Activated CD4-positive, alpha-beta memory T cell treated with anti-CD3 and anti-CD28 coated beads, Interleukin-2, amount 10 ng/mL, durations not matched to agents 7 days and 5 days (primary cell): Measurements from ENCODE around the gene ZNF592. TPM values are rescaled to one million over a fixed set of nuclear protein-coding genes. Genes with fewer than 3 reads are reported as not detected.

Experiments used
- CTCF ChIA-PET: fragments of 350-600 bp; sonication (Branson Sonifier 250); formaldehyde crosslinking; loops from one replicate; lab custom pipeline; 2021; ENCODE audit warnings: antibody characterized with exemption, inconsistent platforms; lab: Charles Lee
- POLR2A ChIA-PET: fragments of 350-600 bp; sonication (Branson Sonifier 250); formaldehyde crosslinking; loops from one replicate; lab custom pipeline; 2021; ENCODE audit warnings: antibody characterized with exemption; lab: Charles Lee
- DNase-seq: peaks from one replicate; pipeline ENCODE4 v3.0.0-alpha.2; 2020
- H3K27ac Mint-ChIP-seq: one replicate; pipeline ENCODE4 v1.8.0; 2021; ENCODE audit warnings: mild to moderate bottlenecking, mixed read lengths
- H3K27me3 Mint-ChIP-seq: one replicate; pipeline ENCODE4 v1.8.0; 2021; ENCODE audit warnings: mixed read lengths
- H3K36me3 Mint-ChIP-seq: one replicate; pipeline ENCODE4 v1.8.0; 2021; ENCODE audit warnings: low read depth, mixed read lengths
- H3K4me1 Mint-ChIP-seq: one replicate; pipeline ENCODE4 v1.8.0; 2021; ENCODE audit warnings: mixed read lengths
- H3K4me3 Mint-ChIP-seq: one replicate; pipeline ENCODE4 v1.8.0; 2021; ENCODE audit warnings: mild to moderate bottlenecking, mixed read lengths
- H3K9me3 Mint-ChIP-seq: one replicate; pipeline ENCODE4 v1.8.0; 2021; ENCODE audit warnings: mixed read lengths
- total RNA-seq, 2 experiments: library from RNA; stranded (reverse); gene quantifications; one replicate each; pipeline ENCODE4 v1.2.3, GENCODE V29; 2021

Gene ZNF592
- total RNA-seq, 2 experiments from 2014 or later = 36.6 to 38.0 TPM

- Mint-ChIP-seq H3K4me1 (peaks cover 15% of the 10 kb centered on the region), H3K27me3 (peaks cover 4% of the 10 kb centered on the region), H3K27ac (no peak overlapping the region), H3K9me3 (no peaks in the 10 kb centered on the region), H3K36me3 (no peaks in the 10 kb centered on the region), H3K4me3 (no peak overlapping the region)
- DNase-seq = no peak
- POLR2A ChIA-PET = interaction anchor here (0.6 kb wide), 1 partner anchor 84 kb away, joined by 3 read pairs; no protein-coding TSS in a partner anchor
- CTCF ChIA-PET = no interaction called here
These were observed 69.2 kb downstream of the ZNF592 start for GRCh38 chr15:84817466-84818081.

GRCh38 chr15:84818261-84819131 is 70.1 kb downstream of the ZNF592 start:
- H3K27me3 Mint-ChIP-seq = peaks cover 4% of the 10 kb centered on the region
- H3K4me1 Mint-ChIP-seq = peaks cover 15% of the 10 kb centered on the region
- H3K36me3 Mint-ChIP-seq = no peaks in the 10 kb centered on the region
- CTCF ChIA-PET = interaction anchor here (0.6 kb wide), 1 partner anchor 9 kb away, joined by 3 read pairs; no protein-coding TSS in a partner anchor
- no peak overlapping the region for H3K27ac Mint-ChIP-seq
- POLR2A ChIA-PET = no interaction called here
- no peak overlapping the region for H3K4me3 Mint-ChIP-seq
- DNase-seq = no peak
- no peaks in the 10 kb centered on the region for H3K9me3 Mint-ChIP-seq

GRCh38 chr15:84819291-84819768 is 70.9 kb downstream of the ZNF592 start:
- no peak overlapping the region for H3K4me3 Mint-ChIP-seq
- H3K27me3 Mint-ChIP-seq = peaks cover 4% of the 10 kb centered on the region
- H3K9me3 Mint-ChIP-seq = no peaks in the 10 kb centered on the region
- H3K4me1 Mint-ChIP-seq = peaks cover 15% of the 10 kb centered on the region
- CTCF ChIA-PET = no interaction called here
- no peaks in the 10 kb centered on the region for H3K36me3 Mint-ChIP-seq
- H3K27ac Mint-ChIP-seq = no peak overlapping the region
- no peak for DNase-seq
- POLR2A ChIA-PET = no interaction called here

GRCh38 chr15:84819791-84820190 is 71.4 kb downstream of the ZNF592 start:
- Mint-ChIP-seq H3K4me3 (no peak overlapping the region), H3K9me3 (no peaks in the 10 kb centered on the region), H3K27me3 (peaks cover 4% of the 10 kb centered on the region), H3K4me1 (peaks cover 15% of the 10 kb centered on the region), H3K36me3 (no peaks in the 10 kb centered on the region), H3K27ac (no peak overlapping the region)
- ChIA-PET POLR2A (no interaction called here), CTCF (no interaction called here)
- DNase-seq = no peak

- no peak for DNase-seq
- no peak overlapping the region for H3K4me3 Mint-ChIP-seq
- no peaks in the 10 kb centered on the region for H3K9me3 Mint-ChIP-seq
- ChIA-PET POLR2A (no interaction called here), CTCF (no interaction called here)
- no peak overlapping the region for H3K27ac Mint-ChIP-seq
- peaks cover 2% of the 10 kb centered on the region for H3K27me3 Mint-ChIP-seq
- H3K36me3 Mint-ChIP-seq = no peaks in the 10 kb centered on the region
- H3K4me1 Mint-ChIP-seq = peaks cover 9% of the 10 kb centered on the region
These were observed 73.2 kb downstream of the ZNF592 start for GRCh38 chr15:84821501-84822021.

- DNase-seq = no peak
- Mint-ChIP-seq H3K9me3 (no peaks in the 10 kb centered on the region), H3K4me3 (no peak overlapping the region), H3K27ac (no peak overlapping the region), H3K27me3 (peaks cover 2% of the 10 kb centered on the region), H3K4me1 (peaks cover 7% of the 10 kb centered on the region), H3K36me3 (no peaks in the 10 kb centered on the region)
- CTCF ChIA-PET = interaction anchor here (0.6 kb wide), 1 partner anchor 259 kb away, joined by 3 read pairs; no protein-coding TSS in a partner anchor
- POLR2A ChIA-PET = no interaction called here
These were observed 74.4 kb downstream of the ZNF592 start for GRCh38 chr15:84822653-84823281.

GRCh38 chr15:84823282-84823878 is 75.0 kb downstream of the ZNF592 start:
- ChIA-PET POLR2A (no interaction called here), CTCF (interaction anchor here (0.6 kb wide), 1 partner anchor 260 kb away, joined by 3 read pairs; no protein-coding TSS in a partner anchor)
- H3K36me3 Mint-ChIP-seq = no peaks in the 10 kb centered on the region
- no peaks in the 10 kb centered on the region for H3K9me3 Mint-ChIP-seq
- no peak for DNase-seq
- H3K27ac Mint-ChIP-seq = no peak overlapping the region
- H3K4me3 Mint-ChIP-seq = no peak overlapping the region
- H3K4me1 Mint-ChIP-seq = peaks cover 1% of the 10 kb centered on the region
- peaks cover 2% of the 10 kb centered on the region for H3K27me3 Mint-ChIP-seq

GRCh38 chr15:84824260-84825007 is 76.0 kb downstream of the ZNF592 start:
- ChIA-PET CTCF (no interaction called here), POLR2A (no interaction called here)
- Mint-ChIP-seq H3K9me3 (no peaks in the 10 kb centered on the region), H3K4me1 (no peaks in the 10 kb centered on the region), H3K27ac (no peak overlapping the region), H3K36me3 (no peaks in the 10 kb centered on the region), H3K4me3 (no peak overlapping the region), H3K27me3 (peaks cover 2% of the 10 kb centered on the region)
- DNase-seq = no peak

GRCh38 chr15:84826369-84826823 is 78.0 kb downstream of the ZNF592 start:
- H3K36me3 Mint-ChIP-seq = no peaks in the 10 kb centered on the region
- CTCF ChIA-PET = no interaction called here
- H3K9me3 Mint-ChIP-seq = no peaks in the 10 kb centered on the region
- no peak overlapping the region for H3K27ac Mint-ChIP-seq
- no peaks in the 10 kb centered on the region for H3K4me1 Mint-ChIP-seq
- POLR2A ChIA-PET = no interaction called here
- no peak overlapping the region for H3K4me3 Mint-ChIP-seq
- no peak for DNase-seq
- H3K27me3 Mint-ChIP-seq = peaks cover 8% of the 10 kb centered on the region

GRCh38 chr15:84827246-84827645 is 78.9 kb downstream of the ZNF592 start:
- ChIA-PET POLR2A (no interaction called here), CTCF (interaction anchor here (1.1 to 1.7 kb wide), 2 partner anchors 239 to 256 kb away, joined by 3 to 5 read pairs; no protein-coding TSS in a partner anchor)
- Mint-ChIP-seq H3K27me3 (peaks cover 10% of the 10 kb centered on the region), H3K9me3 (no peaks in the 10 kb centered on the region), H3K4me3 (no peak overlapping the region), H3K4me1 (no peaks in the 10 kb centered on the region), H3K27ac (no peak overlapping the region), H3K36me3 (no peaks in the 10 kb centered on the region)
- no peak for DNase-seq

- Mint-ChIP-seq H3K27me3 (peaks cover 16% of the 10 kb centered on the region), H3K4me1 (no peaks in the 10 kb centered on the region), H3K9me3 (no peaks in the 10 kb centered on the region), H3K27ac (no peak overlapping the region), H3K36me3 (no peaks in the 10 kb centered on the region), H3K4me3 (no peak overlapping the region)
- no peak for DNase-seq
- POLR2A ChIA-PET = interaction anchor here (0.6 kb wide), 1 partner anchor 42 kb away, joined by 3 read pairs; no protein-coding TSS in a partner anchor
- CTCF ChIA-PET = interaction anchor here (1.0 to 1.7 kb wide), 3 partner anchors 100 to 257 kb away, joined by 3 to 5 read pairs (median 3); no protein-coding TSS in a partner anchor
These were observed 79.9 kb downstream of the ZNF592 start for GRCh38 chr15:84828086-84828908.
